HEK293T (cell line): ENCODE data around the gene ADCY9.

ENCODE experiments used
- CTBP1 ChIP-seq: fragments of 450-650 bp; IDR thresholded peaks from 2 replicates; pipeline ENCODE4 v1.6.1; 2016; ENCODE audit warnings: borderline replicate concordance
- FOXA1 ChIP-seq: fragments of 450-650 bp; IDR thresholded peaks from 2 replicates; pipeline ENCODE4 v1.6.1; 2016; ENCODE audit warnings: mild to moderate bottlenecking
- FOXK2 ChIP-seq: fragments of 450-650 bp; IDR thresholded peaks from 2 replicates; pipeline ENCODE4 v1.6.1; 2016; ENCODE audit warnings: mild to moderate bottlenecking
- FOXM1 ChIP-seq: fragments of 450-650 bp; IDR thresholded peaks from 2 replicates; pipeline ENCODE4 v1.6.1; 2017; ENCODE audit warnings: mild to moderate bottlenecking, borderline replicate concordance
- HDGF ChIP-seq: fragments of 450-650 bp; IDR thresholded peaks from 2 replicates; pipeline ENCODE4 v1.6.1; 2017; ENCODE audit warnings: antibody characterized with exemption, borderline replicate concordance
- PKNOX1 ChIP-seq: fragments of 450-650 bp; IDR thresholded peaks from 2 replicates; pipeline ENCODE4 v1.6.1; 2016
- SUZ12 ChIP-seq: fragments of 450-650 bp; IDR thresholded peaks from 2 replicates; pipeline ENCODE4 v1.6.1; 2016; ENCODE audit warnings: mild to moderate bottlenecking

GRCh38 chr16:4005731-4006130 lies 110.5 kb downstream of the ADCY9 start:
- TF ChIP-seq SUZ12 (no peak), PKNOX1 (no peak), FOXA1 (no peak), CTBP1 (no peak), FOXM1 (no peak), HDGF (no peak), FOXK2 (no peak)
